GM23248 (cell line): ENCODE data around the gene UBN1.

Experiments
- EZH2 ChIP-seq: fragments of 200-600 bp; sonication (generic); IDR thresholded peaks from 2 replicates; pipeline ENCODE4 v1.6.1; 2018; ENCODE audit warnings: antibody characterized with exemption, mild to moderate bottlenecking; ENCODE audit not compliant: insufficient read depth, poor library complexity, severe bottlenecking
- EZH2phosphoT487 ChIP-seq: fragments of 200-600 bp; sonication (generic); IDR thresholded peaks from 2 replicates; pipeline ENCODE4 v1.6.1; 2018; ENCODE audit warnings: antibody characterized with exemption, moderate library complexity, mild to moderate bottlenecking, low read depth; ENCODE audit not compliant: insufficient read depth

DNA sequence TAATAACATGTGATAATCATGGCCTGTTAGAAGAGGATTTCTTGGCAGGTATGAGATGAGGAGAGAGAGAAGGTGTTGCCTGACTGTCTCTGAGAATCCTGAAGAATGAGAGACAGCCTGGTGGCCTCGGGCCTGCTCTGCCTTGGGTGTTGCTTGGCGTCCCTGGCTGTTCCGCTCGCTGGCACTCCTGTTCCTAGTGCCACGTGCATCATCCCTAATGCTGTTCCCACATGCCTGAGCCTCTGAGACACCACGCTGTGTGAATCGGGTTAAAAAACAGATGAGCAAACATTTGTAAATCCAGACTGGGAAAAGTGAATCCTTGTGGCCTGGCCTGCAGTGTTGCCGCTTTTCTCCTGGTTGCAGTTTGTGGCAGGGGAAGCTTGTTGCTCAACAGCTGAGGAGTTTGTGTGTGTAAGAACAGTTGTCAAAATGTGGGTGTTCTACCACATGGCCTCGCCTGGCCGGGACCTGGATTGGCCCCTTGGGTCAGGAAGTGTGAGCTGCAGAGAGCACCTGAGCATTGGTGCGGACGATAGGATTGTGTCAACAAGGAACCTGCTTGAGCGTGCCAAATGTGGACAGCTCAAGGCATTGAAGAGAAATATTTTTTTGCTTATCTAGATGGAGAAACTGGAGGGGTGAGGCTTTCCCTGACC, 22.0 kb downstream of the UBN1 start:
- TF ChIP-seq EZH2: no peak
- TF ChIP-seq EZH2phosphoT487: no peak
